Transverse colon (tissue), 4 donors: ENCODE results near the gene MRFAP1.

Experiments
- EP300 ChIP-seq: sonication (generic); formaldehyde crosslinking; IDR thresholded peaks from one replicate; pipeline ENCODE4 v1.6.1; 2017; ENCODE audit warnings: antibody characterized with exemption, low read depth
- POLR2A ChIP-seq: fragments of 450-650 bp; IDR thresholded peaks from one replicate; pipeline ENCODE4 v1.6.1; 2016; ENCODE audit warnings: antibody characterized with exemption, mild to moderate bottlenecking, moderate library complexity
- POLR2AphosphoS5 ChIP-seq, 3 donors: sonication (generic); formaldehyde crosslinking; IDR thresholded peaks; one replicate each; pipeline ENCODE4 v1.6.1; 2016; ENCODE audit warnings: antibody characterized with exemption in 3 of 3
- TF ChIP-seq, protein P1 (sequence below), 5 experiments: fragments of 200-600 bp in 3 of 5; fragments of 450-650 bp in 2 of 5; sonication (generic) in 3 of 5; IDR thresholded peaks; 1 replicate in 2 of 5; 2 replicates in 3 of 5; pipeline ENCODE4 v1.5.1; 2016 to 2017; ENCODE audit warnings: antibody characterized with exemption in 5 of 5, inconsistent platforms in 3 of 5, mild to moderate bottlenecking in 2 of 5, moderate library complexity in 1 of 5

DNA sequence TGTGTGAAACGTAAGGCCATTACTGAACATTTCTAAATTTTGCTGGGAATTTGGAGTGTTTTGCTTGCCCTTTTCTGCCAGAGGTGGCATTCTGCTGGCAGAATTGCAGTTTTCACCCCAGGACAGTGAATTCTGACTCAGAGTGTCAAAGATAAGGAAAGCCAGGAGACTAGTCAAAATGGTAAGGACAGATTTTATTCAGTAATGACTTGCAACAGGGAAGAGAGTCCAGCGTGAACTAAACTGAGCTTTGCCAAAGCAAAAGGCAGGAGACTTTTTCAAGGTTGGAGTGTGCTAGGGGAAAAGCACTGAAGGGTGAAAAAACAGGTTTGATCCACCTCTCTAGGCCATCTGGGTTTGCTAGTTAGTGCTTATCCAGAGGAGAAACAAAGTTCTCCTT, 19.4 kb downstream of the MRFAP1 start:
- TF ChIP-seq, protein P1, sequence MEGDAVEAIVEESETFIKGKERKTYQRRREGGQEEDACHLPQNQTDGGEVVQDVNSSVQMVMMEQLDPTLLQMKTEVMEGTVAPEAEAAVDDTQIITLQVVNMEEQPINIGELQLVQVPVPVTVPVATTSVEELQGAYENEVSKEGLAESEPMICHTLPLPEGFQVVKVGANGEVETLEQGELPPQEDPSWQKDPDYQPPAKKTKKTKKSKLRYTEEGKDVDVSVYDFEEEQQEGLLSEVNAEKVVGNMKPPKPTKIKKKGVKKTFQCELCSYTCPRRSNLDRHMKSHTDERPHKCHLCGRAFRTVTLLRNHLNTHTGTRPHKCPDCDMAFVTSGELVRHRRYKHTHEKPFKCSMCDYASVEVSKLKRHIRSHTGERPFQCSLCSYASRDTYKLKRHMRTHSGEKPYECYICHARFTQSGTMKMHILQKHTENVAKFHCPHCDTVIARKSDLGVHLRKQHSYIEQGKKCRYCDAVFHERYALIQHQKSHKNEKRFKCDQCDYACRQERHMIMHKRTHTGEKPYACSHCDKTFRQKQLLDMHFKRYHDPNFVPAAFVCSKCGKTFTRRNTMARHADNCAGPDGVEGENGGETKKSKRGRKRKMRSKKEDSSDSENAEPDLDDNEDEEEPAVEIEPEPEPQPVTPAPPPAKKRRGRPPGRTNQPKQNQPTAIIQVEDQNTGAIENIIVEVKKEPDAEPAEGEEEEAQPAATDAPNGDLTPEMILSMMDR (IDR thresholded peaks at IDR 0.05): no peak
- TF ChIP-seq POLR2A (no peak), POLR2AphosphoS5 (IDR thresholded peaks at IDR 0.05) (no peak), EP300 (no peak)
